ENCODE results near the gene PACRG.

Gene PACRG

DNA sequence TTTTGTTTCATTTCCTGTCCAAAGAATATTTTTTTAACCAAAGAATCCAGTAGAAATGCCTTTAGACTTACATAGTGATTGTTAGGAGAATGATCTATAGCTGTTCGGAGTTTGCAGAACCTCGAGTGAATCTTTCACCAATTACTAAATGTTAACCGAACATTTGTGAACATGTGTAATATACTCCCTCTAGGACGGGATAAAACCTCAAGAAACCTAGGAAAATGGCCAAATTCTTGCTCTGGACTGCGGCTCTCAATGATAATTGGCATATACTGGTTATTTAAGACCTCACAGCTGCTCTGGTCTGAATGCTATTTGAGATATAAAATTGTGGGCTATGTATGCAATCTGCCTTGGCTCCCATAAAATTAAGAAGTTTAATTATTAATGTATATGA, 137.1 kb downstream of the PACRG start:
- no peak for DNase-seq (ENCODE audit: low read depth in 2 of 2)

DNA sequence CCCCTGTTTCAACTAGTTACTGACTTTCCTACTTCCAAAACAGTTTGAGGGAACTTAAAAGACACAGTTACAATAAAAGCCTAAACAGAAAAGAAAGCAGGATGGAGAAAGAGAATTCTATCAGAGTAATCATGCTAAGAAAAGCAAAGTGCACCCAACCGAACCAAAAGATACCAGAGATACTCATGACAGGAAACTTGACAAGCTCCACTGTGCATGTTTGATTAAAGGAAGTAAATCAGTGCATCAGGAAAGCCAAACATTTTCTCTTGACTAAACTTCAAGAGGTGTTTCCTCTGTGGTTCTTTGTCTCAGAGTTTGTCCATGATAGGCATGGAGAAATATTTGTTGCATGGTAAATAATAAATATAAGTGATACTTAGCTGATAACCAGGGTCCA, 138.9 kb downstream of the PACRG start:
- DNase-seq (ENCODE audit: low read depth in 2 of 2) = no peak

DNA sequence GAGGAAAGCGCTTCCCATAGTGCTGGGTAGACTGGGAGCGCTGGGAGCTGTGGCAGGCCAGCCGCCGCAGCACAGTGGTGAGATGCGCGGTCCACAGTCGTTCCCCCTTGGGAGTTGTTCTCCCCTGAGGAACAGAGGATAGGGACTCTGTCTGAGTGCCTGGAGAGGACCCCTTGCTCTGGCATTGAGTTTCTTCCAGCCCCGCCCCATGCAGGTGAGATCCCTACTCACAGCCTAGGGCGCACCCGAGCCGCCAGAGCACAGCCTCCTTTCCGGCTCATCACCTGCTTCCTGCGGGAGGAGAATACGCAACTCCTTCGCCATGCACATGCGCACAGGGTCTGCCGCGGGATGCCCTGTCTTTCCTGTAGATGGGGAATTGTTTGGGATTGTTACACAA, 140.6 kb downstream of the PACRG start:
- no peak for DNase-seq (ENCODE audit: low read depth in 2 of 2)

DNA sequence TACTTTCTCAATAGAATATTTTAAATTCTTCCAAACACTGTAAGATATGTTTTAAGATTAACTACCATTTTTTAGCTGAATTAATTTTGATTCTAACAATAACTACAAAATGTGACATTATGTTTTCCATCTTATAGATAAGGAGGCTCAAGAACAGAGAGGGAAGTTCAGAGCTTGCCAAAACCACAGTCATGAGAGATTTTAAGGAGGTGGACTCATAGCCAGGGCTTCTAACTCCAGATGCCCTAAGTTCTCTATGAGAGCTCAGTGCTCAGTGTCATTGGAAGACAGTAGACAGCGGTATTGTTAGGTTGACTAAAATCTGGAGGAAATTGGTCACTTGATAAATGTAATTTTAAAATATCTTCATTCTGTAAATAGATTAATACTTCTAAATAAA, 144.2 kb downstream of the PACRG start:
- no peak for DNase-seq (ENCODE audit: low read depth in 2 of 2)

DNA sequence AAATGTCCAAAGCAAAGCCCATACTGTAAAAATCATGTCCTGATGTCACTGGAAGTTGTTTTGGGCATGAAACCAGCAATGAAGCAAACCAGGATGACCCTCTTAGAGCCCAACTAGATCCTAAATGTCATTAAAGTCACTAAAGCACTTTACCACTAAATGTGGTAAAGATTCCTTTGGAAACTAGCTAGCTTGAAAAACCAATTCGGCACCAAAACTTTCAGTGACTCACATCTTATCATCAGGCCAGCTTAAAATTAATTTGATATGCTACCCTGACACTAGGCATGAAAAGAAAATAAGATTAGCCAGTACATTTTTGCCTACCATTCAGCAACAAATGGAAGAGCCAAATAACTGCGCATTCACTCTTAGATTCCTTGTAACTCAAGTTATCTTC, 145.8 kb downstream of the PACRG start:
- DNase-seq (ENCODE audit: low read depth in 2 of 2) = no peak

DNA sequence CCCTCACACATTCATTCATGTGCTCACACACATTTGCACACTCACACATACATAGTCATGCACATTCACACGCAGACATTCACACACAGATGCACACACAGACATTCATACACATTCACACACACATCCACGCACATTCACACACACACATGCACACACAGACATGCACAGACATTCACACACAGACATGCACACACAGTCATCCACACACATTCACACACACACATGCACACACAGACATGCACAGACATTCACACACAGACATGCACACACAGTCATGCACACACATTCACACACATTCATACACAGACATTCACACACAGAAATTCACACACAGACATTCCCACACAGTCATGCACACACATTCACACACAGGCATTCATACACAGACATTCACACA, 147.3 kb downstream of the PACRG start:
- no peak for DNase-seq (ENCODE audit: low read depth in 2 of 2)

DNA sequence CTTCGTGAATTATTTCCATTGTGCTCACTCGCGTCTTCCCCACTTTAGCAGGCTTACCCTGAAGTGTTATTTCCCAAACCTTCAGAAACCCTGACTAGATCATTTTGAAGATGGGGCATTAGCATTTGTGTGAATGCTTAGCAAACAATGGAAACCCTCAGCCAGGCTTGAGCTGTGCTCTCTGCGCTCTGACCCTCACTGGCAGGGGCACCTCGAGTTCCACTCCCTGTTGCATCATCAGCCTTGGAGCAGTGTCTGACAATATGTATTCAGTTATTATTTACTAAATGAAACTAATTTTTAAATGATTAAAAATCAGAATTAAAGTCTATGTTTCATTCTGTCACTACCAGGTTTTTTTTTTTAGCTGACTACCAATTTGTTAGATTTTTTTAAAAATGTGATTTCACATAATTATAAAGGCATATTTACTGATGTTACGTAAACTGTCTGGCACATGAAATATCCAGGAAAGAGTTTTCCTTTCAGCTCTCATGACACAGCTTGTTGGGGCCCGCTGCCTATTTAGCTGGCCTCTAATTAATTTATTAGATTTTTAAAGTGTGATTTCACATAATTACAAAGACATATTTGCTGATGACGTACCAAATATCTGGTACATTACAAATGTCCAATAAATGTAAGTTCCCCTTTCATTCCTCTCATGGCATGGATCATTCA, 155.2 kb downstream of the PACRG start:
- no peak for DNase-seq (ENCODE audit: low read depth in 2 of 2)

DNA sequence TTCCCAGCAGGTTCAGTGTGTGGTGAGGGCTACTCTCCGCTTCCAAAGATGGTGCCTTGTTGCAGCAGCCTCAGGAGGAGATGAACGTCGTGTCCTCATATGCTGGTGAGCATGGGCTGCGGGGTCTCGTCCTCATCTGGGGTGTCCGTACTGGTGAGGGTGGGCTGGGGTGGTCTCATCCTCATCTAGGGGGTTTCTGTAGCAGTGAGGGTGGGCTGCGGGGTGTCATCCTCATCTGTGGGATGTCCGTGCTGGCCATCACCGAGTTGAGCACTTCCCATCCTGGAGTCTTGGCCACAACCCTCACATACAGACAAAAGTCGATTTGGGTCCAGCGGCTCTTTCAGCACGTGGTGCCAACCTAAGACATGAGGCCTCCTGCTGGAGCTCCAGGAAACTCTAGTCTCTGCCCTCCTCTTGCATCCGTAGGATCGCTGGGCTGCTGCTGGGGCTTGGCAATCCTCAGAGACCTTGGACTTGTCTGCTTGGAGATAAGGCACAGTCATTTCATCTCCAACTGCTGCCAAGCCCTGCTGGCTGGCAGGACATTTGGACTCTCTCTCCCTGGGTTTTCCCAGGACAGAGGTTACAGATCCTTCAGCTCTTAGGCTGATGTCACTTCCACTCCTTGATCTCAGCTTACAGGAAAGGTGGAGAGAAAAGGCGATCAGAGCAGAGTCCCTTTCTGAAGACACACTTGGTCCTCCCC, 160.4 kb downstream of the PACRG start:
- DNase-seq (ENCODE audit: low read depth in 2 of 2) = no peak

DNA sequence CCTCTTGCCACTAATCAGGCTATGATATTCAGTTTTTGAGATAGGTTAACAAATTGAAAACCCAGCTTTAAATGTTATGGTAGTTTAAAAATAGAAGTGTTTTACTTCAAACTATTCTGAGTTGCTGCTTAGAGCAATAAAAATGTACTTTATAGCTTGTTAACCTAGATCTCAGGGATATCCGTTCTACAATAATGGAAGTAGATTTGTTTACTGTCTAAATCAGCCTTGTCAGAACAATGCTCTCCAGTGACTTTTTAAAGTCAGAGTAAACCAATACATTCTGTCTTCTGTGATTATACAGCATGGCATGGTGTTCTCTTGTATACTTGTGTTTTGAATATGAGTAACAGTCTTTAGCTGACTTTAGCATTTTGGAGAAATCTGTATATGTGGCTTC, 161.5 kb downstream of the PACRG start:
- no peak for DNase-seq (ENCODE audit: low read depth in 2 of 2)

DNA sequence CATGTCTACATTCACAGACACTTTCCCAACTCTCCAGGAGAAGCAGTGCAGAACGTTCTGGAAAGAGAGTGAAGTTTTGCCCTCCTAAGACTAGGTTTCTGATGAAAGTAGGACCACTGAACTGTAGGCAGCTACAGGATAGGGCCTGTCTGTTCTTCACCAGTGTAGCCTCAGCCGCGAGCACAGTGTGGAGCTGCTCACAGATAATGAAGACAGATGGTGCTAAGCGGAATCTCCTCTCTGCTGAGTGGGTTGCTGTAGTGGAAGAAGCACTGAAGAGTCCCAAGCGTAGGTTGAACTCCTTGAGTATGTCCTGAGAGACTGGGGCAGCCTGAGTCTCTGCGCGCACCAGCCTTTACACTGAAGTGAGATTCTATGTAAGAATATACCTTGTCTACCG, 170.2 kb downstream of the PACRG start:
- no peak for DNase-seq (ENCODE audit: low read depth in 2 of 2)

DNA sequence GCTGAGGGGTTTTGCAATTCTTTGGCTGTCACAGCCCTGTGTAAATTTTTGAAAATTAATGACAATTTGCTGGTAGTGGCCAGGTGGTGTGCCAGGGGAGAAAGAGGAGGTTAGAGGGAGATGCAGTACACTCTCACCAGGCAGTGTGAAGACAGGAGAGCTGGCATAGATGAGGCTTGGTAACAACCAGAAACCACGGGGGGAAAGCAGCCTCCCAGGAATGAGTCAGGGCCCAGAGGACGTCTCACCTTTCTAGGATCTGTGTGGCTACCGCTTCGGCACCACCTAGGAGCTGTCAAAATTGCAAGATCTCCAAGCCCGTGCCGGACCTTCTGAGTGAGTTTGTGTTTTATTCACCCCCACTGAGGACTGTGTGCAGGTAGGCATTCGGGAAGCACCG, 171.4 kb downstream of the PACRG start:
- DNase-seq (ENCODE audit: low read depth in 2 of 2) = no peak

DNA sequence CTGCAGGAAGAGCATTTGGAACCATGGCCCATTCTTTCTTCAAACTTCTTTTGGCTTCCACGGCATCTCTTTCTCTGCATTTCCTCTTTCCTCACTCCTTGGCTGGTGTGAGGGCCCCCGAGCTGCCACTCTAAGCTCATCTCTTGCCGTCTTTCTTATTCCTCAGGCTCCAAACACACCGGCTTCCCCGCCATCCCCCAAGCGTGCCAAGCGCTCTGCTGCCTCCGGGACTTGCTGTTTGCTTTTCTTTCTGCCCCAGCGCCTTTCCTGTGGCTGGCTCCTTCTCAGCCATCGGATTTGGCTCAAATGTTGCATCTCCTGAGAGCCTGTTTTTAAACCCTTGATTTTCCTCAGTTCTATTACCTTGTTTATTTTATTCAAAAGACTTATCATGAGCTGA, 172.7 kb downstream of the PACRG start:
- DNase-seq (ENCODE audit: low read depth in 2 of 2) = no peak

DNA sequence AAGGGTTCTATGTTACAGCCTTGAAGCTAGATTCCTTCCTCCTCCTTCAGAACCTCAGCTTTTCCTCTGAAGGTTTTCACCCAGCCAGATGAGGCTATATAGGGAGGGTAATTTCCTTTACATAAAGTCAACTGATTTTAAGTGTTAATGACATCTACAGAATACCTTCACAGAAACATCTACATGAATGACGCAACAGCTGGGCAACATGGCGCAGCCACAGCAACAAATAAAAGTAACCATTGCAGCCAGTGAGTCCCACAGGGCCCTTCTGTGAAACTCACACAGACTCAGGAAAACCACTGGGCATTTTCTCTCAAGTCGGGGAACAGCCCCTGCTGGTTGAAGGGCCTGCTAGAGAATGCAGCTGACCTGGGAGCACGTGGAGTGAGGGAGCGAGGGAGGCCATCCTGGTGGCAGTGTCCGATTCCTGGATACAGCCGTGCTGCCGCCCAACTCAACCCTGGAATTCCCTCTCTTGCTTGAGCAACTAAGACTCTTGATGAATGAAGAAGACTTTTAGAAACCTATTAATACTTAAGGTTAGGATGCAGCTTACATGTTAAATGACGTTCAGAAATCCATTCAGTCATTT, 176.4 kb downstream of the PACRG start:
- no peak for DNase-seq (ENCODE audit: low read depth in 2 of 2)

DNA sequence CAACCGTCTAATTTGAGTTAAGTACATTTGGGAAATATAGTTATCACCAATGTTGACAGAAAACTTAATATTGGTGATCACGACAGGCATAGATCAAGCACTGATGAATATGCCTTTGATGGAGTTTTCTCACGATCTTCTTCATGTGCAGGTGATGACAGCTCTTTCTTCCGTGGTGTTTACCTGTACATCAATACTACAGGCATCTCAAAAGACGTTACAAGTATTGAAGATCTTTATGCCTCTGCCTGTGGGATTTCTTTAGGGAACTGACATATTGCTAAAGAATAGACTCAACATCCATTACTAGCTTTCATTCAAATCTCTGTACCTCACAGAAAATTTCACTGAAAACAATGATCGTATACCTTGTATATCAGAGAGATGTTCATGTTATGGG, 178.7 kb downstream of the PACRG start:
- DNase-seq (ENCODE audit: low read depth in 2 of 2) = no peak

DNA sequence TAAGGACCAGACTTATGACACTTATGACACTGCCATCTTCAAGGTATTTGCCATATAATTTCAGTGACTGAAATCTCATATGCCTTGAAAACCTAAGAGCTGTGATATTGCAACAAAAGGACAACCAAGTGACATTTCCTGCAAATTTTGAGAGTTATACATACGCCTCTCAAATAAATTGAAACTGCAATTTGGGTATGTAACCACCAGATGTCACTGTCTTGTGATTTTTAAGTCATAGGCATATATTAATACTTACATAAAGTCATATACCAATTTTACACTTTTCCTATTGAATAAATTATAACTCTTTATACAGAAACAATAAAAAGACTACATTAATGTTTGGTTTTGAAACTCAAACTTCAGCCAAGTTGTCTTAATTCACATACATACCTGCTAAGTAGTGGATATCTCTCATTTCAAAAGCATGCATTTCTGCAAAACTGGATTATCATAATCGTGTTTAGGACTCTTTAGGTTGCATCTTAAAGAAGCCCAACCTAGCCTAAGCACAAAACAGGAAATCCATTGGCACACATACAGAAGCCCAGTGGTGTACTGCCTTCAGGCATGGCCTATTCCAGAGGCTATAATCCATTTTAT, 180.2 kb downstream of the PACRG start:
- DNase-seq (ENCODE audit: low read depth in 2 of 2) = no peak

DNA sequence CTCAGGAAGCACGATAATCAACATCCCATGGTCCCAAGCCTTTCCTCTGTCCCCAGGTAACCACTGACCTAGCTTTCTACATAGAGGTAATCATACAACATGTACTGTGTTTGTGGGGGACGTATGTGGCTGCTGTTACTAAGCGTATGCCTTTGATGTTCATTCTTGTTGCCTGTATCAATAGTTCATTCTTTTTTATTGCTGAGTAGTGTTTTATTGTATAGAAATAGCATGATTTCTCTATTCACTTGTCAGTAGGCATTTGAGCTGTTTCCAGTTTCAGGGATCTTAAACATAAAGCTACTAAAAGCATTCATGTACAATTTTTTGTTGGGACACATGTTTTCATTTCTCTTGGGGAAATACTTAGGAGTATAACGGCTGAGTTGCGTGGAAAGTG, 185.4 kb downstream of the PACRG start:
- no peak for DNase-seq (ENCODE audit: low read depth in 2 of 2)

DNA sequence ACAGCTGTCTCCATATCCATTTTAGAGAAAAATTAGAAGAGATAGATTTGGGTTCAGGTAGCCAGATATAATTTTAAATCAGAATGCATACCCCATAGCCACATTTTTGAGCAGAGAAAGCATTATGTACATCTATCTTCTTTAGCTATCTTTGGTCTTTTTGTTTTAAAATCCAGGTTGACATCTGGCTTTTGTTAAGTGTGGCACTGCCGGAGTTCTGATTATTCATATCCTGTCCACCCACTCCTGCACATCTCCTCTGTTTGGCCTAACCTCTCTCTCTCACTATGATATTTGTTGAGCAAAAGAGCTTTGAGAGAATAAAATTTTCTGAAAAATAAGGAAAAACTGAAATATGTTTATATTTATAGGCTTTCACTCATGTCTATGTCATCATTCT, 189.7 kb downstream of the PACRG start:
- DNase-seq (ENCODE audit: low read depth in 2 of 2) = no peak

DNA sequence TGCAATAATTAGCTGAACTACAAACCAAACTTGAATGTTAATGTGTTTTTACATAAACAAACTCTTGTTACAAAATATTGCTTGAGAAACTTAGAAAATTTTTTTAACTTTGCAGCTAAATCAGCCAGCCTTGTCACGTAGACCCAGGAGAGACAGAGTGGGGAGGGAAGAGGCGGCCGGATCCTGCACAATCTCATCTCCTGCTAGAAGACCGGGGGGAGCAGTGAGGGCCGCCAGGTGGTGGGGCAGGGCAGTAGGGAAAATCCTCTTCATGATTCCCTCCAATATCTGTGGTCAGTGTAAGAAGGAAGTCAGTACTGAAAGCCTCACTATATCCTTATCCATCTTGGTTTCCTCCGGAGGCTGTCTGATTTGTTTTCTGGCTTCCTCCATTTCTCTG, 193.3 kb downstream of the PACRG start:
- no peak for DNase-seq (ENCODE audit: low read depth in 2 of 2)

DNA sequence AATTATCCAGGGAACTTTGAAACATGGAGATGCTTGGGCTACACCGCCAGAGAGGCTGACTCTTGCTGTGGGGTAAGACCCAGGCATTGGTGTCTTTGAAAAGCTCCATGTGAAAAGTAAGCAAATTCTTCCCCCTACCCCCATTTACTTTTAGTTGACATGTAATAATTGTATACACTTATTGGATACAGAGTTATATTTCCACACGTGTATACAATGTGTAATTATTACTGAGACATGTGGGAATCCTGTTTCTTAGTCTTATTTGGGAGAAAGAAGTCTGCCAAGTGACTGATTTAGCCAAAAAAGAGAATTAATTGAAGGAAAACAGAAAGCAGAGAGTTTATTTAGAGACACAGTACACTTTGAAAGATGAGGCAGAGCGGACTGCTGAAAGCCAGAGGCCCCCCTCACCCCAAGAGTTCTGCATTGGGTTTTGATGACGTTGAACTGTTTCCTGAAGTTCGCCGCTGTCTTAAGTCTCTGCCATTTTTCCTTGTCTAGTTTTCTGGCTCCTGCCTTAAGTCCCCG, 193.8 kb downstream of the PACRG start:
- no peak for DNase-seq (ENCODE audit: low read depth in 2 of 2)

DNA sequence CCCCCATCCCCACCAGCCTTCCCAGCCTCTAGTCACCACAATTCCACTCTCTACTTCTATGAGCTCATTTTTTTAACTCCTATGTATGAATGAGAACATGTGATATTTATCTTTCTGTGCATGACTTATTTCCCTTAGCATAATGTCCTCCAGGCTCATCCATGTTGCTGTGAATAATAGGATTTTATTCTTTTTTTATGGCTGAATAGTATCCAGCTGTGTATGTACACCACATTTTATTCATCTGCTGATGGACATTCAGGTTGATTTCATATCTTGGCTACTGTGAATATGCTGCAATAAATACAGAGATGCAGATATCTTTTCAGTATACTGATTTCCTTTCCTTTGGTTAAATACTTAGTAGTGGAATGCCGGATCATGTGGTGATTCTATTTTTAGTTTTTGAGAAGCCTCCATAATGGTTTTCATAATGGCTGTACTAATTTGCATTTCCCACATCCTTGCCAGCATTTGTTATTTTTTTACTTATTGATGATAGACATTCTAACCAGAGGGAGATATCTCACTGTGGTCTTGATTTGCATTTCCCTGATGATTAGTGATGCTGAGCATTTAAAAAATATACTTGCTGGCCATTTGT, 194.9 kb downstream of the PACRG start:
- DNase-seq (ENCODE audit: low read depth in 2 of 2) = no peak

DNA sequence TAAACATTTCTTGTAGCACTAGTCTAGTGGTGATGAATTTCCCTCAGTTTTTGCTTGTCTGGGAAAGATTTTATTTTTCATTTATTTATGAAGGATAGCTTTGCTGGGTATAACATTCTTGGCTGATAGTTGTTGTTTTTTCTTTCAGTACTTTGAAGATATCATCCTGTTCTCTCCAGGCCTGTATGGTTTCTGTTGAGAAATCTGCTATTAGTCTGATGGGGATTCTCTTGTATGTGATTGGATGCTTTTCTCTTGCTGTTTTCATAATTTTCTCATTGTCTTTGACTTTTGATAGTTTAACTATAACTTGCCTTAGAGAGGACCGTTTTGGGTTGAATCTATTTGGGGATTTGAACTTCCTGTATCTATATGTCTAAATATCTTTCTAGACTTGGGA, 207.1 kb downstream of the PACRG start:
- no peak for DNase-seq (ENCODE audit: low read depth in 2 of 2)

DNA sequence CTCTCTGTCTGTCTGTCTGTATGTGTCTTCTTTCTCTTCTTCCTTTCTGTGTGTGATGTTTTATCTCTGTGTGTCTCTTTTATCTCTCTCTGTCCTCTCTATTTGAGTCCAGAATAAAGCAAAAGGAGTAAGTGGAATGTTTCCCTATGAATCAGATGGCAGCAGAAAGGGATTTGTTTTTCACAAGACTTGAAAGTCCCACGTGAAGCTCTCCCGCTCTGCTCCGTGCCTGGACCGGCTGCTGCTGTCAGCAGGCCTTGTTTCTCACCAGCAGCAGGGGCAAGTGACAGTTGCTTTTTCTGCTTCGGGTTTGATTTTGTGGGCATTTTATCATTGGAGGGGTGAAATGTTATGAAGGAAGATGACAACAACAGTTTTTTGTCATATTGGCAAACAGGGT, 212.7 kb downstream of the PACRG start:
- DNase-seq (ENCODE audit: low read depth in 2 of 2) = no peak

Data from activated CD4-positive, alpha-beta T cell treated with anti-CD3 and anti-CD28 coated beads for 24 hours (primary cell).